Fibroblast of pulmonary artery (primary cell): ENCODE measurements around the gene ATXN7L2.
"Not testable (repeated sequence)": the region's sequence is repeated elsewhere in the genome, so short reads cannot be mapped to it uniquely, and the experiment has no call there.

Experiments
- DNase-seq: peaks from one replicate; pipeline ENCODE4 v3.0.0-alpha.2; 2010; ENCODE audit warnings: low read depth
- H3K4me3 ChIP-seq: replicated peaks from 2 replicates; pipeline ENCODE4 v1.5.1; 2011; ENCODE audit warnings: low read depth, mild to moderate bottlenecking, control low read depth, low read length, moderate library complexity
- CTCF ChIP-seq: IDR thresholded peaks from 2 replicates; pipeline ENCODE4 v1.5.1; 2011; ENCODE audit warnings: mild to moderate bottlenecking, control low read depth, low read length, inconsistent platforms; ENCODE audit errors: missing control alignments

The ATXN7L2 gene

GRCh38 chr1:109483672-109484518 is at the start of gene ATXN7L2:
ATXN7L2 (plus strand) TSS chr1:109483905; CDS start chr1:109483954, 49 bp downstream.
- peak within 1 kb of the TSS; percentile 84 for H3K4me3 ChIP-seq
- DNase-seq, result peak; percentile 92
- TF ChIP-seq CTCF, result no peak

- no peak overlapping the region for H3K4me3 ChIP-seq
- no peak for TF ChIP-seq CTCF
- DNase-seq, result no peak
These were observed 49.2 kb upstream of the ATXN7L2 start for GRCh38 chr1:109434484-109434883.

- DNase-seq, result peak; percentile 85
- no peak overlapping the region for H3K4me3 ChIP-seq
- no peak for TF ChIP-seq CTCF
These were observed 44.9 kb upstream of the ATXN7L2 start for GRCh38 chr1:109438798-109439297.

- peak; percentile 26 for DNase-seq
- no peak for TF ChIP-seq CTCF
- H3K4me3 ChIP-seq, result no peak overlapping the region
These were observed 42.6 kb upstream of the ATXN7L2 start for GRCh38 chr1:109441069-109441468.

GRCh38 chr1:109443476-109443875 is 40.2 kb upstream of the ATXN7L2 start:
- no peak overlapping the region for H3K4me3 ChIP-seq
- no peak for DNase-seq
- TF ChIP-seq CTCF, result no peak

GRCh38 chr1:109444346-109444745 is 39.4 kb upstream of the ATXN7L2 start:
- no peak for TF ChIP-seq CTCF
- DNase-seq, result no peak
- no peak overlapping the region for H3K4me3 ChIP-seq

- not testable (repeated sequence) for H3K4me3 ChIP-seq, DNase-seq
These were observed 37.6 kb upstream of the ATXN7L2 start for GRCh38 chr1:109445949-109446695.
